OCI-LY3 (cell line): Measurements from ENCODE around the gene SBNO2.
A peak's percentile ranks its signal among the peaks of the same experiment; 100 is the strongest.

Experiments
- H2AFZ ChIP-seq: fragments of 200-600, 300-600 bp; shearing (Covaris generic); 2 replicates; pipeline ENCODE4 v1.6.0; 2014; ENCODE audit warnings: antibody characterized with exemption, low read depth, low read length
- H3K27ac ChIP-seq: fragments of 200-600, 300-600 bp; sonication (generic); 2 replicates; pipeline ENCODE4 v1.5.1; 2014; ENCODE audit warnings: mild to moderate bottlenecking, low read length, moderate library complexity, mixed read lengths
- H3K27me3 ChIP-seq: fragments of 200-600, 300-600 bp; sonication (generic); 2 replicates; pipeline ENCODE4 v1.6.1; 2014; ENCODE audit warnings: low read depth, low read length, mixed read lengths
- H3K36me3 ChIP-seq: fragments of 200-600, 300-600 bp; sonication (generic); replicated peaks from 2 replicates; pipeline ENCODE3; 2014; ENCODE audit warnings: low read depth, low read length, mixed read lengths
- H3K4me1 ChIP-seq: fragments of 300-600, 200-600 bp; sonication (generic); 2 replicates; pipeline ENCODE4 v1.6.1; 2014; ENCODE audit warnings: low read length, mixed read lengths
- H3K4me2 ChIP-seq: fragments of 200-600, 300-600 bp; sonication (generic); 2 replicates; pipeline ENCODE4 v1.6.1; 2014; ENCODE audit warnings: low read length, mixed read lengths
- H3K4me3 ChIP-seq: fragments of 300-600, 200-600 bp; sonication (generic); 2 replicates; pipeline ENCODE4 v1.5.1; 2014; ENCODE audit warnings: antibody characterized with exemption, mild to moderate bottlenecking, low read length, moderate library complexity
- H3K79me2 ChIP-seq: fragments of 300-600, 200-600 bp; shearing (Covaris generic); 2 replicates; pipeline ENCODE4 v1.6.1; 2014; ENCODE audit warnings: mild to moderate bottlenecking, low read length, mixed read lengths
- H3K9ac ChIP-seq: fragments of 300-600, 200-600 bp; shearing (Covaris generic); 2 replicates; pipeline ENCODE4 v1.6.0; 2014; ENCODE audit warnings: mild to moderate bottlenecking, low read length, moderate library complexity
- H3K9me3 ChIP-seq: fragments of 200-600, 300-600 bp; shearing (Covaris generic); 2 replicates; pipeline ENCODE4 v1.6.1; 2014; ENCODE audit warnings: low read length, mixed read lengths; ENCODE audit not compliant: insufficient read depth
- H4K20me1 ChIP-seq: fragments of 200-600, 300-600 bp; sonication (generic); 2 replicates; pipeline ENCODE4 v1.6.1; 2016; ENCODE audit warnings: low read length, mixed read lengths; ENCODE audit not compliant: insufficient read depth
- EZH2phosphoT487 ChIP-seq: fragments of 200-600 bp; shearing (Covaris generic); IDR thresholded peaks from 2 replicates; pipeline ENCODE4 v1.6.1; 2018; ENCODE audit warnings: antibody characterized with exemption, mixed run types, low read depth
- TF ChIP-seq, protein P1 (sequence below): fragments of 200-600, 300-600 bp; sonication (generic); IDR thresholded peaks from 2 replicates; pipeline ENCODE4 v1.5.1; 2014; ENCODE audit warnings: antibody characterized with exemption, low read length, low read depth

The SBNO2 gene

DNA sequence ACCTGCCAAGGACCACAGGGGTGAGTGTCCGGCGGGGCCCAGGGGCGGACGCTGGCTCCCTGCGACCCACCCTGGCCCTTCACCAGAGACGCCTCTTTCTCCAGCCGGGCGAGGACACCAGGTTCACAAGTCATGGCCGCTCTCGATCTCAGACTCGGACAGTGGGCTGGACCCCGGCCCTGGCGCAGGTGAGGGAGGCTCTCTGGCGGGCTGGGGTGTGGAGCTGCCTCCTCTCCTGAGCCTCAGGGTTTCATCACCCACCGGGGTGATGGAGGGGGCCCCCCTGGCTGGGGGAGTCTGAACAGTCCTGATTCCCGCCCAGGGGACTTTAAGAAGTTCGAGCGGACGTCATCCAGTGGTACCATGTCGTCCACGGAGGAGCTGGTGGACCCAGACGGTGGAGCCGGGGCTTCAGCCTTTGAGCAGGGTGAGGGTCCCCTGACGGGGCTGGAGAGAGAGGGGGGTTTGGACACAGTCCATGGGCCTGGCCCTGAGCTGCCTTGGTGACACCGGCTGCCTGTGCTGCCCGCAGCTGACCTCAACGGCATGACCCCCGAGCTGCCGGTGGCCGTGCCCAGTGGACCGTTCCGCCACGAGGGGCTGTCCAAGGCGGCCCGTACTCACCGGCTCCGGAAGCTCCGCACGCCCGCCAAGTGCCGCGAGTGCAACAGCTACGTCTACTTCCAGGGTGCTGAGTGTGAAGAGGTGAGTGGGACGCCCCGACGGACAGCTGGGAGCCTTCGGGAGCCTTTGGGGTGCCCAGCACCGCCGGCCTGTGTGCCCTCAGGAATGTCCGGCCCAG, 93.5 kb downstream of the SBNO2 start:
- TF ChIP-seq, protein P1, sequence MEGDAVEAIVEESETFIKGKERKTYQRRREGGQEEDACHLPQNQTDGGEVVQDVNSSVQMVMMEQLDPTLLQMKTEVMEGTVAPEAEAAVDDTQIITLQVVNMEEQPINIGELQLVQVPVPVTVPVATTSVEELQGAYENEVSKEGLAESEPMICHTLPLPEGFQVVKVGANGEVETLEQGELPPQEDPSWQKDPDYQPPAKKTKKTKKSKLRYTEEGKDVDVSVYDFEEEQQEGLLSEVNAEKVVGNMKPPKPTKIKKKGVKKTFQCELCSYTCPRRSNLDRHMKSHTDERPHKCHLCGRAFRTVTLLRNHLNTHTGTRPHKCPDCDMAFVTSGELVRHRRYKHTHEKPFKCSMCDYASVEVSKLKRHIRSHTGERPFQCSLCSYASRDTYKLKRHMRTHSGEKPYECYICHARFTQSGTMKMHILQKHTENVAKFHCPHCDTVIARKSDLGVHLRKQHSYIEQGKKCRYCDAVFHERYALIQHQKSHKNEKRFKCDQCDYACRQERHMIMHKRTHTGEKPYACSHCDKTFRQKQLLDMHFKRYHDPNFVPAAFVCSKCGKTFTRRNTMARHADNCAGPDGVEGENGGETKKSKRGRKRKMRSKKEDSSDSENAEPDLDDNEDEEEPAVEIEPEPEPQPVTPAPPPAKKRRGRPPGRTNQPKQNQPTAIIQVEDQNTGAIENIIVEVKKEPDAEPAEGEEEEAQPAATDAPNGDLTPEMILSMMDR: no peak
- TF ChIP-seq EZH2phosphoT487: no peak
- no peak overlapping the region for H3K4me3 ChIP-seq
- H3K4me2 ChIP-seq: no peak overlapping the region
- no peak overlapping the region for H2AFZ ChIP-seq
- no peaks in the 10 kb centered on the region for H3K27me3 ChIP-seq
- H3K27ac ChIP-seq: no peak overlapping the region
- peaks cover 17% of the 10 kb centered on the region for H4K20me1 ChIP-seq
- H3K79me2 ChIP-seq: no peaks in the 10 kb centered on the region
- peaks cover 57% of the 10 kb centered on the region for H3K36me3 ChIP-seq
- H3K4me1 ChIP-seq: peaks cover 23% of the 10 kb centered on the region
- no peaks in the 10 kb centered on the region for H3K9me3 ChIP-seq
- no peak overlapping the region for H3K9ac ChIP-seq

DNA sequence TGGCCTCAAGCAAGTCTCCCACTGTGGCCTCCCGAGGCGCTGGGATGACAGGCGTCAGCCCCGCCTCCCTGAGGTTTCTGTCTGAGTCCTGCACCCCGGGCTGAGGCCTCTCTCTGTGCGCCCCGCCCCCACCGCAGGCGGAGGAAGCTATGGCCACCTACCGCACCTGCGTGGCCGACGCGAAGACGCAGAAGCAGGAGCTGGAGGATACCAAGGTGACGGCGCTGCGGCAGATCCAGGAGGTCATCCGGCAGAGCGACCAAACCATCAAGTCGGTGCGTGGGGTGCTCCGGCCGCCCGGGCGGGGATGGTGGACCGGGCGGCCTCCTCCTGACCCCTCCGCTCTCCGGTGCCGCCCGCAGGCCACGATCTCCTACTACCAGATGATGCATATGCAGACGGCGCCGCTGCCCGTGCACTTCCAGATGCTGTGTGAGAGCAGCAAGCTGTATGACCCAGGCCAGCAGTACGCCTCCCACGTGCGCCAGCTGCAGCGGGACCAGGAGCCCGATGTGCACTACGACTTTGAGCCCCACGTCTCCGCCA, 94.4 kb downstream of the SBNO2 start:
- no peaks in the 10 kb centered on the region for H3K27me3 ChIP-seq
- H3K36me3 ChIP-seq: peaks cover 57% of the 10 kb centered on the region
- no peak overlapping the region for H3K4me2 ChIP-seq
- H2AFZ ChIP-seq: no peak overlapping the region
- peaks cover 17% of the 10 kb centered on the region for H4K20me1 ChIP-seq
- H3K4me1 ChIP-seq: peaks cover 29% of the 10 kb centered on the region
- no peaks in the 10 kb centered on the region for H3K79me2 ChIP-seq
- H3K9ac ChIP-seq: no peak overlapping the region
- no peak overlapping the region for H3K4me3 ChIP-seq
- no peaks in the 10 kb centered on the region for H3K9me3 ChIP-seq
- TF ChIP-seq EZH2phosphoT487: no peak
- TF ChIP-seq, protein P1: no peak
- no peak overlapping the region for H3K27ac ChIP-seq

DNA sequence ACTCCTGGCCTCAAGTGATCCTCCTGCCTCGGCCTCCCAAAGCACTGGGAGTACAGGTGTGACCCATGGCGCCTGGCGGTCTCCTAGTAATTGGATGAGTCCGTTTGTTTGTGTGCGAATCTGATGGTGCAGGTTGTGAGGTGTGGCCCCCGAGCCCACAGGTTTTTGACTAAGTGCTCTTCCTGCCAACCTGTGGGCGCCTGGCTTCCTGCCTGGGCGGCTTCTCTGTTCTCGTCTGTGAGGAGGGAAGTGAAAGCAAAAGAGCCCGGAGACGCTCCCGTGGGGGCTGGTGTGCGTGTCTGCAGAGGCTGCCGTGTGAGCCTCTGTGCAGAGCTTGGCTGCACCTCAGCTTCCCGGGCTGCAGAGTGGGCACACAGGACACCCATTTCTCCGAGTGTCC, 97.1 kb downstream of the SBNO2 start:
- TF ChIP-seq, protein P1: no peak
- TF ChIP-seq EZH2phosphoT487: no peak
- H3K4me3 ChIP-seq: peak overlapping the region; percentile 35
- H3K27ac ChIP-seq: peak overlapping the region; percentile 83
- H3K9ac ChIP-seq: peak overlapping the region; percentile 34
- peaks cover 44% of the 10 kb centered on the region for H3K36me3 ChIP-seq
- H4K20me1 ChIP-seq: peaks cover 2% of the 10 kb centered on the region; the same call in 1 of the 2 replicates
- no peaks in the 10 kb centered on the region for H3K9me3 ChIP-seq
- peaks cover 35% of the 10 kb centered on the region for H3K4me1 ChIP-seq
- no peaks in the 10 kb centered on the region for H3K27me3 ChIP-seq
- peak overlapping the region; percentile 74 for H3K4me2 ChIP-seq
- no peaks in the 10 kb centered on the region; the same call in 1 of the 2 replicates for H3K79me2 ChIP-seq
- no peak overlapping the region for H2AFZ ChIP-seq

DNA sequence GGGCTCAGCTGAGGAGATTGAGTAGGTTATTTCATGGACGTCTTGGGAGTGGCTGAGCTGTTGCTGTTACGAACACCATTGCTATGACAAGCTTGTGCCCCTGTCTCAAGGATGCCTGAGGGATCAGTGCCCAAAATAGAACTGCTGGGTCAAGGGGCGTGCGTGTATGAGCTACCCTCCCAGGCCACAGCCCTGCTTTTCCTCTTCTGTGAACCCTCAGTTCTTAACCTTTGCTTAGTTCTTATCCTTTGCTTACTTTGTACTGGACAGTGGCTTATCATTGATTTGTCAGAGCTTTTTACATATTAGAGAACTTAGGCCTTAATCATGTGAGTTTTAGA, 98.1 kb downstream of the SBNO2 start:
- H4K20me1 ChIP-seq: no peaks in the 10 kb centered on the region; the same call in 1 of the 2 replicates
- H3K27ac ChIP-seq: no peak overlapping the region
- no peak overlapping the region for H3K4me2 ChIP-seq
- H3K4me3 ChIP-seq: no peak overlapping the region
- H3K79me2 ChIP-seq: peaks cover 1% of the 10 kb centered on the region; the same call in 1 of the 2 replicates
- no peaks in the 10 kb centered on the region for H3K9me3 ChIP-seq
- no peak for TF ChIP-seq EZH2phosphoT487
- TF ChIP-seq, protein P1: no peak
- peaks cover 35% of the 10 kb centered on the region for H3K36me3 ChIP-seq
- peaks cover 35% of the 10 kb centered on the region for H3K4me1 ChIP-seq
- H3K27me3 ChIP-seq: no peaks in the 10 kb centered on the region
- H2AFZ ChIP-seq: no peak overlapping the region
- H3K9ac ChIP-seq: no peak overlapping the region
